ENCODE data around the gene OR52B6. TPM values are rescaled to one million over a fixed set of nuclear protein-coding genes. Genes with fewer than 3 reads are reported as not detected.

The OR52B6 gene
- total RNA-seq, 1 donor = under 0.01 TPM

Other genes with a start within 250 kb of the OR52B6 start
- 0.81 TPM for gene OR51B5, start 237.4 kb upstream of the OR52B6 start, total RNA-seq
- not detected for gene OR51B6, start 229.4 kb upstream of the OR52B6 start, total RNA-seq
- not detected for gene OR51M1, start 197.1 kb upstream of the OR52B6 start, total RNA-seq
- not detected for gene OR51Q1, start 158.8 kb upstream of the OR52B6 start, total RNA-seq
- gene OR51I1, start 139.4 kb upstream of the OR52B6 start, total RNA-seq = 1.3 TPM
- under 0.01 TPM for gene OR51I2, start 131.6 kb upstream of the OR52B6 start, total RNA-seq
- not detected for gene OR52D1, start 92.2 kb upstream of the OR52B6 start, total RNA-seq
- 0.81 TPM for gene UBQLN3, start 70.9 kb upstream of the OR52B6 start, total RNA-seq
- gene UBQLNL, start 64.2 kb upstream of the OR52B6 start, total RNA-seq = 0.81 TPM
- 4.3 TPM for gene OR52H1, start 32.3 kb upstream of the OR52B6 start, total RNA-seq
- gene TRIM6, start 15.8 kb downstream of the OR52B6 start, total RNA-seq = 2.4 TPM
- 12.7 TPM for gene TRIM34, start 44.1 kb downstream of the OR52B6 start, total RNA-seq
- 25.9 TPM for gene TRIM5, start 104.2 kb downstream of the OR52B6 start, total RNA-seq
- gene TRIM22, start 108.9 kb downstream of the OR52B6 start, total RNA-seq = 74.6 TPM
- gene OR56B1, start 155.6 kb downstream of the OR52B6 start, total RNA-seq = 0.27 TPM
- 1.3 TPM for gene OR52N4, start 173.4 kb downstream of the OR52B6 start, total RNA-seq
- 0.81 TPM for gene OR52N5, start 202.5 kb downstream of the OR52B6 start, total RNA-seq
- gene OR52N1, start 210.4 kb downstream of the OR52B6 start, total RNA-seq = 0.54 TPM
- 1.1 TPM for gene OR52N2, start 228.0 kb downstream of the OR52B6 start, total RNA-seq

Measured in hematopoietic multipotent progenitor cell (in vitro differentiated cells).